GM12801 (cell line): ENCODE results near the gene IGFBP6.

Experiments used
- CTCF ChIP-seq: IDR thresholded peaks from one replicate; pipeline ENCODE4 v1.5.1; 2011; ENCODE audit warnings: control low read depth; ENCODE audit not compliant: insufficient read length; ENCODE audit errors: extremely low read depth

IGFBP6 gene

GRCh38 chr12:53107122-53107521 lies 9.7 kb downstream of the IGFBP6 start:
- no peak for TF ChIP-seq CTCF

GRCh38 chr12:53113136-53113705 lies 15.8 kb downstream of the IGFBP6 start:
- no peak for TF ChIP-seq CTCF

- no peak for TF ChIP-seq CTCF
Measured at GRCh38 chr12:53113951-53114350, 16.5 kb downstream of the IGFBP6 start.

- TF ChIP-seq CTCF: no peak
Measured at GRCh38 chr12:53115112-53115890, 17.8 kb downstream of the IGFBP6 start.

- no peak for TF ChIP-seq CTCF
Measured at GRCh38 chr12:53115891-53116648, 18.6 kb downstream of the IGFBP6 start.

GRCh38 chr12:53118751-53119300 lies 21.4 kb downstream of the IGFBP6 start:
- no peak for TF ChIP-seq CTCF
